PC-3 (cell line): Measurements from ENCODE around the gene BCLAF1. TPM values are rescaled to one million over a fixed set of nuclear protein-coding genes. Genes with fewer than 3 reads are reported as not detected.
"Not testable (repeated sequence)": the region's sequence is repeated elsewhere in the genome, so short reads cannot be mapped to it uniquely, and the experiment has no call there.

Source experiments
- ATAC-seq: fragments of 200-7000 bp; cut with Tn5 transposase; 2 replicates; pipeline ENCODE4 v1.9.1; 2020; ENCODE audit warnings: mild to moderate bottlenecking, moderate library complexity
- BruUV-seq: library from RNA; stranded (reverse); fragments of 400-500 nt; replicated peaks from 2 replicates; lab custom pipeline; 2021; lab: Mats Ljungman, UMichigan
- CTCF ChIA-PET: fragments of 300-600 bp; sonication (Branson Sonifier 250); formaldehyde crosslinking; loops from one replicate; lab custom pipeline; 2022; ENCODE audit warnings: antibody characterized with exemption; lab: Charles Lee
- POLR2A ChIA-PET: fragments of 300-600 bp; sonication (Branson Sonifier 250); formaldehyde crosslinking; loops from one replicate; lab custom pipeline; 2022; ENCODE audit warnings: antibody characterized with exemption; ENCODE audit not compliant: unreplicated experiment; lab: Charles Lee
- DNase-seq: peaks from one replicate; pipeline ENCODE4 v3.0.0-alpha.2; 2015
- H2AFZ ChIP-seq: fragments of 300-600 bp; sonication (generic); 2 replicates; pipeline ENCODE4 v1.6.0; 2016; ENCODE audit warnings: antibody characterized with exemption, low read length
- H3F3A ChIP-seq: fragments of 300-600 bp; sonication (generic); one replicate; pipeline ENCODE4 v1.6.0; 2017; ENCODE audit warnings: antibody characterized with exemption, low read length, control low read depth, mild to moderate bottlenecking; ENCODE audit not compliant: unreplicated experiment
- H3K27ac ChIP-seq: fragments of 300-600 bp; sonication (generic); 2 replicates; pipeline ENCODE4 v1.5.1; 2016; ENCODE audit warnings: mild to moderate bottlenecking, low read length
- H3K27me3 ChIP-seq: fragments of 300-600 bp; sonication (generic); 2 replicates; pipeline ENCODE4 v1.6.1; 2016; ENCODE audit warnings: low read length, mixed read lengths
- H3K36me3 ChIP-seq: fragments of 300-600 bp; sonication (generic); 2 replicates; pipeline ENCODE4 v1.6.1; 2016; ENCODE audit warnings: low read depth, mixed run types, low read length, mixed read lengths
- H3K4me1 ChIP-seq: fragments of 300-600 bp; sonication (generic); 2 replicates; pipeline ENCODE4 v1.5.1; 2016; ENCODE audit warnings: low read length; ENCODE audit not compliant: insufficient read depth
- H3K4me2 ChIP-seq: fragments of 300-600 bp; sonication (generic); 2 replicates; pipeline ENCODE4 v1.6.0; 2016; ENCODE audit warnings: low read length
- H3K4me3 ChIP-seq: fragments of 300-600 bp; sonication (generic); 2 replicates; pipeline ENCODE4 v1.5.1; 2016; ENCODE audit warnings: mild to moderate bottlenecking, low read length, mixed read lengths
- H3K79me2 ChIP-seq: fragments of 300-600 bp; sonication (generic); 2 replicates; pipeline ENCODE4 v1.6.1; 2017; ENCODE audit warnings: low read length, mixed read lengths
- H3K9ac ChIP-seq: fragments of 300-600 bp; sonication (generic); 2 replicates; pipeline ENCODE4 v1.6.0; 2016; ENCODE audit warnings: mild to moderate bottlenecking, low read length
- H3K9me2 ChIP-seq: fragments of 300-600 bp; sonication (generic); replicated peaks from 2 replicates; pipeline ENCODE4 v1.6.1; 2016; ENCODE audit warnings: mixed run types, low read length, mixed read lengths
- H3K9me3 ChIP-seq: fragments of 300-600 bp; sonication (generic); 2 replicates; pipeline ENCODE4 v1.6.1; 2016; ENCODE audit warnings: low read length, mixed read lengths
- H4K20me1 ChIP-seq: fragments of 300-600 bp; sonication (generic); 2 replicates; pipeline ENCODE4 v1.6.1; 2016; ENCODE audit warnings: low read length, mixed read lengths
- EZH2 ChIP-seq: fragments of 300-600 bp; sonication (generic); IDR thresholded peaks from one replicate; pipeline ENCODE4 v1.6.1; 2017; ENCODE audit warnings: antibody characterized with exemption, mild to moderate bottlenecking, low read length; ENCODE audit not compliant: unreplicated experiment
- EZH2phosphoT487 ChIP-seq: fragments of 300-600 bp; sonication (generic); IDR thresholded peaks from 2 replicates; pipeline ENCODE4 v1.6.1; 2018; ENCODE audit warnings: mild to moderate bottlenecking, antibody characterized with exemption, low read length, borderline replicate concordance
- intact Hi-C: fragments of 100-400 bp; cut with micrococcal nuclease; formaldehyde crosslinking; loops from 2 replicates; pipeline ENCODE4 v1.9.0; 2023
- total RNA-seq: library from RNA; depleted of rRNA; stranded (reverse); fragments of >200 nt; gene quantifications from 2 replicates; pipeline ENCODE4 v1.2.3, GENCODE V29; 2014
- TF ChIP-seq, protein P1 (sequence below): fragments of 300-600 bp; sonication (generic); conservative IDR thresholded peaks from 2 replicates; pipeline ENCODE4 v1.5.1; 2017; ENCODE audit warnings: antibody characterized with exemption, low read depth, mild to moderate bottlenecking, low read length

The BCLAF1 gene
- total RNA-seq, 1 experiment from 2014 or later = 119 TPM

GRCh38 chr6:136309171-136309570 lies 19.5 kb upstream of the BCLAF1 start:
- no TSS peak for BruUV-seq
- Histone ChIP-seq H4K20me1 (no peaks in the 10 kb centered on the region), H3K4me2 (no peak overlapping the region), H3K4me1 (peaks cover 4% of the 10 kb centered on the region; the same call in 1 of the 2 replicates), H3K79me2 (no peaks in the 10 kb centered on the region), H3K27ac (no peak overlapping the region), H3F3A (no peaks in the 10 kb centered on the region), H3K4me3 (no peak overlapping the region), H3K36me3 (no peaks in the 10 kb centered on the region), H3K9ac (no peak overlapping the region), H3K9me2 (no peaks in the 10 kb centered on the region), H3K9me3 (no peaks in the 10 kb centered on the region), H2AFZ (no peak overlapping the region), H3K27me3 (no peaks in the 10 kb centered on the region)
- DNase-seq (no peak), ATAC-seq (no peak)
- POLR2A ChIA-PET = no interaction called here
- CTCF ChIA-PET = no interaction called here
- TF ChIP-seq, protein P1, sequence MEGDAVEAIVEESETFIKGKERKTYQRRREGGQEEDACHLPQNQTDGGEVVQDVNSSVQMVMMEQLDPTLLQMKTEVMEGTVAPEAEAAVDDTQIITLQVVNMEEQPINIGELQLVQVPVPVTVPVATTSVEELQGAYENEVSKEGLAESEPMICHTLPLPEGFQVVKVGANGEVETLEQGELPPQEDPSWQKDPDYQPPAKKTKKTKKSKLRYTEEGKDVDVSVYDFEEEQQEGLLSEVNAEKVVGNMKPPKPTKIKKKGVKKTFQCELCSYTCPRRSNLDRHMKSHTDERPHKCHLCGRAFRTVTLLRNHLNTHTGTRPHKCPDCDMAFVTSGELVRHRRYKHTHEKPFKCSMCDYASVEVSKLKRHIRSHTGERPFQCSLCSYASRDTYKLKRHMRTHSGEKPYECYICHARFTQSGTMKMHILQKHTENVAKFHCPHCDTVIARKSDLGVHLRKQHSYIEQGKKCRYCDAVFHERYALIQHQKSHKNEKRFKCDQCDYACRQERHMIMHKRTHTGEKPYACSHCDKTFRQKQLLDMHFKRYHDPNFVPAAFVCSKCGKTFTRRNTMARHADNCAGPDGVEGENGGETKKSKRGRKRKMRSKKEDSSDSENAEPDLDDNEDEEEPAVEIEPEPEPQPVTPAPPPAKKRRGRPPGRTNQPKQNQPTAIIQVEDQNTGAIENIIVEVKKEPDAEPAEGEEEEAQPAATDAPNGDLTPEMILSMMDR = no peak
- TF ChIP-seq EZH2phosphoT487 (no peak), EZH2 (no peak)
- intact Hi-C loops = no loop called here

- H3K27ac ChIP-seq, CTCF ChIA-PET, BruUV-seq, POLR2A ChIA-PET, H2AFZ ChIP-seq, H3F3A ChIP-seq, H4K20me1 ChIP-seq, H3K36me3 ChIP-seq, intact Hi-C loops, H3K4me3 ChIP-seq, H3K4me1 ChIP-seq, H3K27me3 ChIP-seq, ATAC-seq, H3K9me2 ChIP-seq, H3K4me2 ChIP-seq, H3K9ac ChIP-seq, H3K79me2 ChIP-seq, DNase-seq, H3K9me3 ChIP-seq: not testable (repeated sequence)
Measured at GRCh38 chr6:136308469-136308868, 18.8 kb upstream of the BCLAF1 start.

DNA sequence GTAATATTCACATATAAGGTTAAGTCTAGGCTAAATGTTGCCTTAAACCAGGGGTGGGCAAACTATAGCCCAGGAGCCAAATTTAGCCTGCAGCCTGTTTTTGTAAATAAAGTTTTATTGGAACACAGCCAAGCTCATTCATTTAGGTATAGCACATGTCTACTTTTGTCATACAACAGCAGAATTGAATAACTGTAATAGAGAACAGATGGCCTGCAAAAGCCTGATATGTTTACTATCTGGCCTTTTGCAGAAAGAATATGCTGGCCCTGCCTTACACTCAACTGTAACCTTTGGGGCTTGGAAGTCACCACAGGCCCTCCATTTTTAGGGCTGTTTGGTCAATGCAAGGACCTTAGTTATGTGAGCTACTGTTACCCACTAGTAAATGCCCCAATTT lies 17.7 kb upstream of the BCLAF1 start:
- CTCF ChIA-PET = no interaction called here
- BruUV-seq = no TSS peak
- DNase-seq (no peak), ATAC-seq (no peak)
- Histone ChIP-seq H3K36me3 (no peaks in the 10 kb centered on the region), H3K27ac (no peak overlapping the region), H3F3A (no peaks in the 10 kb centered on the region), H4K20me1 (no peaks in the 10 kb centered on the region), H3K9me3 (no peaks in the 10 kb centered on the region), H3K9ac (no peak overlapping the region), H2AFZ (no peak overlapping the region), H3K27me3 (no peaks in the 10 kb centered on the region), H3K9me2 (no peaks in the 10 kb centered on the region), H3K4me1 (peaks cover 8% of the 10 kb centered on the region; the same call in 1 of the 2 replicates), H3K4me3 (no peak overlapping the region), H3K4me2 (no peak overlapping the region), H3K79me2 (no peaks in the 10 kb centered on the region)
- intact Hi-C loops = no loop called here
- no peak for TF ChIP-seq EZH2
- no peak for TF ChIP-seq EZH2phosphoT487
- TF ChIP-seq, protein P1 = no peak
- POLR2A ChIA-PET = no interaction called here
